T-helper 1 cell treated with Interleukin-12 subunit alpha and Interleukin-12 subunit beta and Interleukin-4 antibody, amounts not matched to agents 30 μg/mL and 1 μg/mL, for 36 hours (primary cell): ENCODE data around the gene DIAPH3.

Experiments
- H3K27ac Mint-ChIP-seq: one replicate; pipeline ENCODE4 v1.8.0; 2021; ENCODE audit warnings: mild to moderate bottlenecking, mixed read lengths
- H3K27me3 Mint-ChIP-seq: one replicate; pipeline ENCODE4 v1.8.0; 2021; ENCODE audit warnings: low read depth, mixed read lengths
- H3K36me3 Mint-ChIP-seq: one replicate; pipeline ENCODE4 v1.8.0; 2021; ENCODE audit warnings: low read depth, mixed read lengths
- H3K4me1 Mint-ChIP-seq: one replicate; pipeline ENCODE4 v1.8.0; 2021; ENCODE audit warnings: low read depth, mixed read lengths
- H3K4me3 Mint-ChIP-seq: one replicate; pipeline ENCODE4 v1.8.0; 2021; ENCODE audit warnings: mild to moderate bottlenecking, moderate library complexity, mixed read lengths
- H3K9me3 Mint-ChIP-seq: one replicate; pipeline ENCODE4 v1.8.0; 2021; ENCODE audit warnings: mixed read lengths

DIAPH3 gene

DNA sequence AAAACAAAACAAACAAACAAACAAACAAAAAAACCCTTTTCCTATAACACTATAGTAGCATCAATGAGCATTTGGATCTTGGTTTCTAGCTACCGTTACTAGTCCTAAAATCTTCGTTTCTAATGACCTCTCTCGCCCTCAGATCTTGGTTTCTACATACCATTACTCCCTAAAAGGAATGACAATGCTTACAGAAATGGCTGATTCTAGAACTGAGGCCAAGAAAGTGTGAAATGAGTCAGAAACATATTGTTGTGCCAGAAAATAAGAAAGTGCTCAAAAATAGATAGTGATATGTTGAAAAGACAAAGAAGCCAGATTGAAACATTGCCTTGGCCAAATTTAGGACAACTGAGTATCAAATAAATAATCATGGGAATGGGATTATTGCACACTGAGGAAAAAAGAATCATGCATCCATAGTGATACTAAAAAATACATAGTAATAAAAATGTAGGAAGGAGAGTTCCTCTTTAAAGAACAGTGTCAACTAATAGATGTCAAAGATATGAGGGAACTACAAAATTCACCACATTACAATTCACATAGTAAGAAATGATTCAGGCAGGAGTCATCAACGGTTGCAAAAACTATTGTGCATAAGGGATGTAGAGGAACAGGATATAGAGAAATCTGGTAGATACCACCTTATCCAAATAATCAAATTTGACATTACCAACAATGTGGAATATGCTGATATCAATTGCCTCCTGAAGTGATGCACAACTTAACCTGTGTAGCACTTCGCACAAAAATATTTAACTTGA, 386.6 kb downstream of the DIAPH3 start:
- Mint-ChIP-seq H3K4me3 (no peak overlapping the region), H3K27ac (no peak overlapping the region), H3K4me1 (no peaks in the 10 kb centered on the region), H3K9me3 (no peaks in the 10 kb centered on the region), H3K27me3 (no peaks in the 10 kb centered on the region), H3K36me3 (no peaks in the 10 kb centered on the region)

DNA sequence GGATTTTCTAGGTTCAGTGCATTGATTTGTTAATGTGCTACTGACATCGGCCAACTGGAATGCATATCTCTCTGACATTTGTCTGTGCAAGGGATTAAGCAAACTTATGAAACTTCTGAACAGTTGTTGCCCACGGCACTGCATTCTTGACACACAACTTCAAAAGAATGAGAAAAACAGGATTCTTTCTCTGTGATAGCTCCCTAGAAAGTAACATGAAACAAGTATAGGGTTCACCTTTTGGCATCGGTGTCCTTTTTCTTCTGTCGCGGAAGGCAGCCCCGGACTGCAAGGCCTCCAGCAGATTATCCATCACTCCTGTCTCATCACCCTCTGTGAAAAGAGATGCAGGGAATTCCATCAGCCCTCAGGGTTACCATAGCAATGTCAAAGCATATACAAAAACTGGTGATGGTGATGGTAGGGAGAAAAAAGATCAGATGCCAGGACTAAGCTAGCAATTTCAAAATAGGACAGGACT, 389.2 kb downstream of the DIAPH3 start:
- Mint-ChIP-seq H3K27ac (no peak overlapping the region), H3K4me1 (no peaks in the 10 kb centered on the region), H3K36me3 (no peaks in the 10 kb centered on the region), H3K4me3 (no peak overlapping the region), H3K9me3 (no peaks in the 10 kb centered on the region), H3K27me3 (no peaks in the 10 kb centered on the region)

- H3K4me3 Mint-ChIP-seq = no peak overlapping the region
- H3K27me3 Mint-ChIP-seq = no peaks in the 10 kb centered on the region
- H3K9me3 Mint-ChIP-seq = no peaks in the 10 kb centered on the region
- H3K36me3 Mint-ChIP-seq = no peaks in the 10 kb centered on the region
- H3K27ac Mint-ChIP-seq = no peak overlapping the region
- H3K4me1 Mint-ChIP-seq = peaks cover 2% of the 10 kb centered on the region
These were observed 392.5 kb downstream of the DIAPH3 start for GRCh38 chr13:59771272-59771671.

DNA sequence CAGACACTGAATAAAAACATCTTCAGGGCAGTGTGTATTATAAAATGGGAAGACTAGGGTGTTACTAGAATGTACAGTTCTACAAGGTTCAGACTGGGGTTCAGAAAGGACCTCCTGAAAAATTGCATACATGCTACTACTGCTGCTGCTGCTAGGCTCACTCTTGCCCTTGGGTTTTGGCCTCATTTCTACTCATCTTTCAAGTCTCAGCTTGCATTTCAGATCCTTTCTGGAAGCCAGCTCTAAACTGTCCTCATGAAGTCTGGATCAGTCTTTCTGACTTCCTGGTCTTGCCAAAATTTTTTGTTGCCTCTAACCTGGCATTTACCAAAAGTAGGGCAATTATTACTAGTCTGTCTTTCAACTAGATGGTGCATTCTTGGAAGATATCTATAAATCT, 393.3 kb downstream of the DIAPH3 start:
- no peak overlapping the region for H3K4me3 Mint-ChIP-seq
- H3K27ac Mint-ChIP-seq = no peak overlapping the region
- no peaks in the 10 kb centered on the region for H3K9me3 Mint-ChIP-seq
- H3K4me1 Mint-ChIP-seq = peaks cover 2% of the 10 kb centered on the region
- no peaks in the 10 kb centered on the region for H3K27me3 Mint-ChIP-seq
- no peaks in the 10 kb centered on the region for H3K36me3 Mint-ChIP-seq

DNA sequence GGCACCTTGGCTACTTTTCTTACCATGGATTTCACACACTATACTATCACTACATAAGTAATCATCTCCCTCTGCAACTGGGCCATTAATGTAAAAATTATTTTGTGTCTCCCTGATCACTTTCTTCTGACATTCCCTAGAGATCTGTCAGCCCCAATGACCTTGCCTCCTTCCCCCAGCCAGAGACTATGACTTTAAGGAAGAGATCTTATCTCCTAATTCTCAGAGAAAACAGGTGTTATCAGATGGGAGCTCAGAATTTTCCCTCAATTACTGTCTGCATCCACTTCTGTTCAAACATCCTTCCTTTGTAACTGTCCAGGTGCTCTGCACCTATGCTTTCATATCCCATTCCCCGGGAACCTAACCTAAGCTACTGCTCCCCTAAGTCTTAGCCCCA, 397.5 kb downstream of the DIAPH3 start:
- no peaks in the 10 kb centered on the region for H3K27me3 Mint-ChIP-seq
- H3K9me3 Mint-ChIP-seq = no peaks in the 10 kb centered on the region
- no peak overlapping the region for H3K27ac Mint-ChIP-seq
- H3K4me1 Mint-ChIP-seq = peaks cover 2% of the 10 kb centered on the region
- H3K4me3 Mint-ChIP-seq = no peak overlapping the region
- no peaks in the 10 kb centered on the region for H3K36me3 Mint-ChIP-seq

- Mint-ChIP-seq H3K4me3 (no peak overlapping the region), H3K27me3 (no peaks in the 10 kb centered on the region), H3K27ac (no peak overlapping the region), H3K4me1 (no peaks in the 10 kb centered on the region), H3K36me3 (no peaks in the 10 kb centered on the region), H3K9me3 (no peaks in the 10 kb centered on the region)
These were observed 408.0 kb downstream of the DIAPH3 start for GRCh38 chr13:59755632-59756290.

DNA sequence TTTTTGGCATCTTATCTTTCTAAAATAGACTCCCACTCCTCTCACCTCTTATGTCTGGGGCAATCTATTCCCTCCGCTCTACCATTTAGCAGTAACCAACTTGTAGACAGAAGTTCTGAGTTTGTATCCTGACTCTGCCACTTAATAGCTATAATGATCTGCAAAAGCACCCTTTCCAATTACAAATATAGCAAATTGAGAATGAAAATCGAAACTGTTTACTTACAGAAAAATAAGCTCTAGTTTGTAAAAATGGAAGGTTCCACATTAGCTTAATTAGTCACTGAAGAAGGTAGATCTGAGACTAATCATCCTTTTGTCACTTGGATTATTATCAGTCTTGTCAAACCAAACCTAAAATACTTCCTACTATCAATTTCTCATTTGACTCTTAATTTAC, 409.3 kb downstream of the DIAPH3 start:
- H3K36me3 Mint-ChIP-seq = no peaks in the 10 kb centered on the region
- no peak overlapping the region for H3K27ac Mint-ChIP-seq
- no peaks in the 10 kb centered on the region for H3K4me1 Mint-ChIP-seq
- H3K27me3 Mint-ChIP-seq = no peaks in the 10 kb centered on the region
- H3K9me3 Mint-ChIP-seq = no peaks in the 10 kb centered on the region
- H3K4me3 Mint-ChIP-seq = no peak overlapping the region

GRCh38 chr13:59750860-59751259, 412.9 kb downstream of the DIAPH3 start:
- Mint-ChIP-seq H3K4me3 (no peak overlapping the region), H3K4me1 (no peaks in the 10 kb centered on the region), H3K9me3 (no peaks in the 10 kb centered on the region), H3K36me3 (no peaks in the 10 kb centered on the region), H3K27me3 (no peaks in the 10 kb centered on the region), H3K27ac (no peak overlapping the region)

DNA sequence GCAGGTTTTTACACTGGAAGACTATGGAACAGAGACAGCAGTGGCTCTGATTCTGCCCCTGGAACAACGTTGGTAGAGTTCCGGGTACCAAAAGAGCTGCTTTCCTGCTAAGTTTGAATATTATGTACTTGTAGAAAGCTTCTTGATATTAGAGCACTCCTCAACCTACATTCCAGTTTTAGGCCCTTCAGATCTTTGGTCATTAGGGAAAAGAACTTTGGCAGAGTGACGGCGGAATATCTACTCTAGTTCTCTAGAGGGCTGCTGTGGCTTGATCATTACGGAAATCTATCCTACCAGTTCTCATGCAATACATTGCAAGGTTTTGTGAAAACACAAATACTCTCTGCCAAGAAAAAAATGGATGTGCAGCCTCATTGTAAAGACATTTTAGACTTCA, 415.7 kb downstream of the DIAPH3 start:
- no peaks in the 10 kb centered on the region for H3K36me3 Mint-ChIP-seq

DNA sequence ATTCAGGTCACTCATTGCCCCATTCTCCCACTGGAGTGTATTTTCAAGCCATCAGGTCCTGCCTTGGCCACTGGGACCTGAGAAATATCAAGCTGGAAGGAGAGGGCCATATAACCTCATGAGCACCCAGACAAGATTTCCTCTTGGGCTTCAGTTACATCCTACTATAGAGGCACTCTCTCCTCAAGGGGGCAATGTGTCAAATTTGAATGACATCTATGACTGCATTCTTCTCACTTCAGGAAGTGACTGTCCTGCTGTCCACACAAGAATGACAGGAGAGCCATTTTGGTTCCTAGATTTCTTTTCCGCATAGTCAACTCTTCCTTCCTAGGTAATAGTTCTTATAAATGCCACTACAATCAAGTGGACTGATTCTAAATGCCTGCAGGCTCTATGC, 416.2 kb downstream of the DIAPH3 start:
- Mint-ChIP-seq H3K27ac (no peak overlapping the region), H3K4me1 (peaks cover 2% of the 10 kb centered on the region), H3K36me3 (no peaks in the 10 kb centered on the region), H3K9me3 (no peaks in the 10 kb centered on the region), H3K27me3 (no peaks in the 10 kb centered on the region), H3K4me3 (no peak overlapping the region)

More for the DNA sequence above, 415.7 kb downstream of the DIAPH3 start:
- Mint-ChIP-seq H3K4me1 (peaks cover 2% of the 10 kb centered on the region), H3K27ac (no peak overlapping the region), H3K27me3 (no peaks in the 10 kb centered on the region), H3K9me3 (no peaks in the 10 kb centered on the region), H3K4me3 (no peak overlapping the region)

- peaks cover 2% of the 10 kb centered on the region for H3K4me1 Mint-ChIP-seq
- no peaks in the 10 kb centered on the region for H3K36me3 Mint-ChIP-seq
- H3K27ac Mint-ChIP-seq = no peak overlapping the region
- H3K27me3 Mint-ChIP-seq = no peaks in the 10 kb centered on the region
- H3K4me3 Mint-ChIP-seq = no peak overlapping the region
- H3K9me3 Mint-ChIP-seq = no peaks in the 10 kb centered on the region
These were observed 417.3 kb downstream of the DIAPH3 start for GRCh38 chr13:59746291-59746962.

DNA sequence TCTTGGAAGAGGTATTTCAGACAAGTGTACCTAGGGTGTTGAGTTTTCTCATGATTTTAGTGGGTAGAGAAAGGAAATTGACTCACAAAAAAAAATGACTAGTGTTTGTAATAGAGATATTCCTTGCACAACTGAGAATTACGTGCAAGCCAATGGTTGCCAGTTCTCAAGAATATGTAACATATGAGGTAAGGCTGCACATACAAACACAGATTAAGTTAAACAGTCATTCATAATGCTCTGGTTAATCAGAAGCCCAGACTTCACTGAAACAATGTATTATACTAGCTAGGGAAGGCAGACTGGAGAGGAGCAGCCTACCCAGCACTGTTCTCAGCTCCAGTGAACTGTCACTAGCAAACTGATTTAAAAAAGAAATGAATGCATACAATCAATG, 418.3 kb downstream of the DIAPH3 start:
- peaks cover 4% of the 10 kb centered on the region for H3K36me3 Mint-ChIP-seq
- H3K27ac Mint-ChIP-seq = no peak overlapping the region
- H3K4me3 Mint-ChIP-seq = no peak overlapping the region
- H3K9me3 Mint-ChIP-seq = no peaks in the 10 kb centered on the region
- no peaks in the 10 kb centered on the region for H3K27me3 Mint-ChIP-seq
- peaks cover 2% of the 10 kb centered on the region for H3K4me1 Mint-ChIP-seq

GRCh38 chr13:59744747-59745391, 418.9 kb downstream of the DIAPH3 start:
- H3K9me3 Mint-ChIP-seq = no peaks in the 10 kb centered on the region
- no peaks in the 10 kb centered on the region for H3K27me3 Mint-ChIP-seq
- no peak overlapping the region for H3K27ac Mint-ChIP-seq
- peaks cover 2% of the 10 kb centered on the region for H3K4me1 Mint-ChIP-seq
- H3K4me3 Mint-ChIP-seq = no peak overlapping the region
- peaks cover 4% of the 10 kb centered on the region for H3K36me3 Mint-ChIP-seq

DNA sequence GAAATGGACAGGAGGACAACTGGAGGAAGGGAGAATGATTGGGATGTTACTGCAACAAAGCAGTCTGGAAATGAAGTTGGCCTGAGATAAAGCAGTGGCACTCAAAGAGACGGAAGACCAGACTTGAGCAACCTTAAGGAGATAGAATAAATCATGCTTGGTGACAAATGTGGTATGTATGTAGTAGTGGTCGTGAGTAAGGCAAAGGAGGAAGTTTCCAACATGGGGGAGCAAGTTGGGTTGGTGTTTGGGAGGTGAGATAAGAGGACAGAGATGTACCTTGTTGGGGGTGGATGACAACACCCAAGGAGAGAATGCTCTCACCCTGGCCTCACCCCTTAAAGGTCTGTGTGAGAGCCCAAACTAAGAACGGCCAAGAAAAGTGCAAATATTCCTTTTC, 420.5 kb downstream of the DIAPH3 start:
- Mint-ChIP-seq H3K27ac (no peak overlapping the region), H3K4me1 (peaks cover 2% of the 10 kb centered on the region), H3K9me3 (no peaks in the 10 kb centered on the region)

More for the DNA sequence above, 420.5 kb downstream of the DIAPH3 start:
- Mint-ChIP-seq H3K4me3 (no peak overlapping the region), H3K36me3 (peaks cover 4% of the 10 kb centered on the region), H3K27me3 (no peaks in the 10 kb centered on the region)
